ENCODE results near the gene STRA6. TPM values are rescaled to one million over a fixed set of nuclear protein-coding genes. Genes with fewer than 3 reads are reported as not detected.
A peak's percentile ranks its signal among the peaks of the same experiment; 100 is the strongest.

STRA6 gene
- total RNA-seq, 1 donor from 2014 or later = 0.23 TPM

DNA sequence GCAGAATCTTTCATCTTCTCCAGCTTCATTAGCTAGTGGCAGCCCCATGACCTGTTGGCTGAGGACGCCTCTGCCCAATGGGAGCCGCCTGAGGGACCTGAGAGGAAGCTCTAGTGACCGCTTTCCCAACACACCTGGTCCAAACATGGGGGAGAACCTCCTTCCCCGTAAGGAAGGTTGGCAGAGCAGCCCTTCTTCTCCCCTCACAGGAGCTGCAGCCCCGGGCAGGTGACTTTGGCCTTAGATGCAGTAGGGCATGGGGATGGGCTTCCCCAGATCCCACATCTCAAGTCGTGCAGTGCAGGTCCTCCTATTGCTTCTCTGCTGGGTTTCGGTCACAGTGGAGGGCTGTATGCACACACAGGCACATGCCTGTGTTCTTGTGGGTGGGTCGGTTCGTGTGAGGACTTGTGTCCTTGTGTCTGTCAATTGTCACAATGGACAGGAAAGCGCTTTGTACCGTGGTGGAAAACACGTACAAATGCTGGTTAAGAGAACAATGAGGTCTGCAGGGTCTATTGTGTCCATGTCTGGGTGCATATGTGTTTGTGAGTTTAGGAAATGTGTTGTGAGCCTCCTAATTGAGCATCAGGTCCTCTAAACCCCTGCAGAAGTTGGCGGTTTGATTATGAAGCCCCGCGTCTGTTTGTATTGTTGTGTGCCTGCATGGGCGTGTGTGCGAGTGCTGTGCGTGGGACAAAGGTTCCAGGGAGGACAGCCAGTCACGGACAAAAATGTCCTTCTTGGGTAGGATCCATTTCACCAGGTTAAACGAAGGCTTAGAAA is 70.8 kb downstream of the STRA6 start:
- Mint-ChIP-seq H3K9me3 (no peaks in the 10 kb centered on the region), H3K4me3 (no peak overlapping the region), H3K36me3 (ENCODE audit: low read depth) (no peaks in the 10 kb centered on the region), H3K27ac (peak overlapping the region; percentile 75), H3K4me1 (ENCODE audit: low read depth) (peaks cover 22% of the 10 kb centered on the region), H3K27me3 (ENCODE audit: insufficient read depth) (peaks cover 78% of the 10 kb centered on the region)
- intact Hi-C loops (cut with micrococcal nuclease) = no loop called here
- no peak for DNase-seq (ENCODE audit: low spot score)

DNA sequence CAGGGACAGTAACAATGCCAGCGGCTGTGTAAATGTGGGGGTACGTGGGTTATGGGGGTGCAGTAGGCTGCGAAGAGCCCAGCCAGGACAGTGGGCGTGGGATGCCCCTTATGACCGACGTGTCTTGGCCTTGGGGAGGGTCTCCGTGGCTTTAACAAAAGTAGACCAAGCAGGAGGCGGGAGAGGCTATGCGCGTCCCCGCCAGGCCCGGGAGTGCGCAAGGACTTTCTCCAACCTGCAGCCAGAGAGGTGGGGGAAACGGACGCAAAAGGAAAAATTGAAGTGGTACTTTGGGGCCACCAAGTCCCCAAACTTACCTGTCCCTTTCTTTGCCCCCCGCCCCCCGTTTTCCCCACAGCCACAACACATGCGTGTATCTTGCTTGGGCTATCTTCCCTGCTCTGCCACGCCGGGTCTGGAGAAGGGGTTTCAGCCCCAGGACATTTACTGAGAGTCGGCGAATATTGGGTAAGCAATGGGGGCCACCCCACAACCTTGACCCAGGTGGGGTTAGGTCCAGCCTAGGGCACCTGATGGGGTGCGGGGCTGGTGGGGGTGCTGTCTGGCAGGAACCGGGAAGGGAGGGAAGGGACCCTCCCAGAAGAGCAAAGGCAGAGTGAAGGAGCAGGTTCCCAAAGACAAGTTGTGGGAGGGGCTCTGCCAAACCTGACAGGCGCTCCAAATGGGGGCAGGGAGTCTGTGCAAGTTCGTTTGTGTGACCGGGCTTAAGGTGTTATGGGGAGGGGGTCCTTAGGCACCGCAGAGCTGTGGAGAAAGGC is 71.5 kb downstream of the STRA6 start:
- no peaks in the 10 kb centered on the region for H3K9me3 Mint-ChIP-seq
- H3K27me3 Mint-ChIP-seq (ENCODE audit: insufficient read depth) = peaks cover 76% of the 10 kb centered on the region
- intact Hi-C loops (cut with micrococcal nuclease) = no loop called here
- peaks cover 18% of the 10 kb centered on the region for H3K4me1 Mint-ChIP-seq (ENCODE audit: low read depth)
- H3K36me3 Mint-ChIP-seq (ENCODE audit: low read depth) = no peaks in the 10 kb centered on the region
- no peak for DNase-seq (ENCODE audit: low spot score)
- H3K4me3 Mint-ChIP-seq = no peak overlapping the region
- peak overlapping the region; percentile 48 for H3K27ac Mint-ChIP-seq

DNA sequence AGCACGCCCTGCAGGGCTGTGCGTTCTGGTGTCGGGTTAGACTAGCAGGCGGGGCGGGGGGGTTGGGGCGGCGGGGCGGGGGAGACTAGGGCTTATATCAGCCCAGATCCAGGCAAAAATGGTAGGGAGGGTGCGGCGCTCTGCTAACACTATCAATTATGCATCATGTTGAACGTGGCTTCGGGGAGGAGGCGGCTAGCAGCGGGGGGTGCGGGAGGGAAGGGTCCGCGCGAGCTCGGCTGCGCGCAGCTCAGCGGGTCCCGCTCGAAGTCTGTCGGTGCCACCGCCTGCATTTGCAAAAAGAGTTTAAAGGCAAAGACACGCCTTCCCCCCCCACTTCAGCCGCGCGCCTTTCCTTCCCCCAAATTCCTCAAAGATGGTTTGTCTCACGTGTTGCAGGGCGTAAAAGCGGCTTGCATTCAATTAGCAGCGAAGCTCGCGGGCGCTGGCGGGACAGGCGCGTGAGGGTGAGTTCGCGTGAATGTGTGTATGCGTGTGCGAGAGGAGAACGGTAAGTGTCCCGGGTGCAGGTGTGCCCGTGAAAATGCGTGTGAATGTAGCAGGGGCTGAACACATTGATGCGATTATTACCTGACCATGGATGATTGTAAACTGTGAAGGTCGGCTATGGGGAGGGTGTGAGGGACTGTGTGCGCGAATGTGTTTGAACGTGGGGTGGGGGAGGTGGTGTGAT is 72.3 kb downstream of the STRA6 start, which contains the start of gene ISLR2:
Gene ISLR2, plus strand, starts transcription at position 432 of the 694 bp plus-strand sequence. CDS start 2,169 bp downstream, outside the sequence.
- no peaks in the 10 kb centered on the region for H3K9me3 Mint-ChIP-seq
- intact Hi-C loops (cut with micrococcal nuclease) = no loop called here
- no peak for DNase-seq (ENCODE audit: low spot score)
- peak within 1 kb of the TSS; percentile 31 for H3K4me3 Mint-ChIP-seq
- H3K4me1 Mint-ChIP-seq (ENCODE audit: low read depth) = peaks cover 18% of the 10 kb centered on the region
- peak within 1 kb of the TSS; percentile 55 for H3K27ac Mint-ChIP-seq
- H3K27me3 Mint-ChIP-seq (ENCODE audit: insufficient read depth) = peaks cover 80% of the 10 kb centered on the region
- H3K36me3 Mint-ChIP-seq (ENCODE audit: low read depth) = no peaks in the 10 kb centered on the region

DNA sequence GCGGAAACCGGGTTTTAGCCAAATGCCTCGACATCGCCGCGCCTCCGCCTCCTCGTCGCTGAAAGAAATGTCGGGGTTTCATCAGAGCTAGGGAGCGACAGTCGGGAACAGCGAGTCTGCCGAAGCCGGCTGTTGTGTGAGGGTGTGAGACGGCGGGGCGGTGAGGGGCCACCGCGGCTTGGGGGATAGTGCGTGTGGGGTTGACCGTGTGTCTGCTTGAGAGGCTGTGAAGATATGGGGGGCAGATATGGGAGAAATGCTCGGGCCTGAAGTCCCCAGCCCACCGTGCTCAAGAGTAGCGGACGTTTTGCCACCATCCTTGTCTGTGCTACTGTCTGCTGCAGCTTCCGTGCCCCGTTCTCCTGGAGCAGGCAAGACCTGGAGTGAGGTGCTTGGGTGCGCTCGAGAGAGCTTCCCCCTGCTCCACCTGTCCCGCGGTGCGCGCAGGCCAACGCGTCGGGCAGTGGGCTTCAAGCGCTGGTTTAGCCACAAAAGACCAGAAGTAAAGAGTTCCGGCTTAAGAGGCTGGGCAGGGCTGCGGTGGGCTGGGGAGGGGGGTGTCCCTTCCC is 72.9 kb downstream of the STRA6 start:
- no peak for DNase-seq (ENCODE audit: low spot score)
- Mint-ChIP-seq H3K4me3 (peak overlapping the region; percentile 31), H3K4me1 (ENCODE audit: low read depth) (peaks cover 18% of the 10 kb centered on the region), H3K36me3 (ENCODE audit: low read depth) (no peaks in the 10 kb centered on the region), H3K27me3 (ENCODE audit: insufficient read depth) (peaks cover 75% of the 10 kb centered on the region), H3K9me3 (no peaks in the 10 kb centered on the region), H3K27ac (peak overlapping the region; percentile 42)
- intact Hi-C loops (cut with micrococcal nuclease) = no loop called here

Other genes with a start within 250 kb of the STRA6 start
- gene STOML1, start 210.5 kb downstream of the STRA6 start, total RNA-seq = 10.6 and 11.6 TPM in 2 replicates
- 62.0 and 63.6 TPM in 2 replicates for gene PML, start 208.1 kb downstream of the STRA6 start, total RNA-seq
- gene GOLGA6A, start 120.2 kb downstream of the STRA6 start, total RNA-seq = not detected in 2 replicates
- not detected in 2 replicates for gene ISLR2, start 72.2 kb downstream of the STRA6 start, total RNA-seq
- gene ISLR, start 29.1 kb downstream of the STRA6 start, total RNA-seq = not detected in 2 replicates
- not detected in 2 replicates for gene CCDC33, start 33.5 kb upstream of the STRA6 start, total RNA-seq
- not detected in 2 replicates for gene CYP11A1, start 164.9 kb upstream of the STRA6 start, total RNA-seq
- gene SEMA7A, start 231.2 kb upstream of the STRA6 start, total RNA-seq = 102 TPM in 2 replicates

Data from activated T-helper 1 cell treated with anti-CD3 and anti-CD28 coated beads, Interleukin-12 subunit alpha, Interleukin-12 subunit beta, Interleukin-2, Interleukin-4 antibody, amounts not matched to agents 30 ng/mL and 10 ng/mL and 1 ng/mL, durations not matched to agents 14 hours and 24 hours and 36 hours (primary cell).